Fibroblast of pulmonary artery (primary cell): ENCODE data around the gene PLAC8L1.

Experiments used
- DNase-seq: peaks from one replicate; pipeline ENCODE4 v3.0.0-alpha.2; 2010; ENCODE audit warnings: low read depth
- H3K4me3 ChIP-seq: replicated peaks from 2 replicates; pipeline ENCODE4 v1.5.1; 2011; ENCODE audit warnings: low read depth, mild to moderate bottlenecking, control low read depth, low read length, moderate library complexity
- TF ChIP-seq, protein P1 (sequence below): IDR thresholded peaks from 2 replicates; pipeline ENCODE4 v1.5.1; 2011; ENCODE audit warnings: mild to moderate bottlenecking, control low read depth, low read length, inconsistent platforms; ENCODE audit errors: missing control alignments

PLAC8L1 gene

DNA sequence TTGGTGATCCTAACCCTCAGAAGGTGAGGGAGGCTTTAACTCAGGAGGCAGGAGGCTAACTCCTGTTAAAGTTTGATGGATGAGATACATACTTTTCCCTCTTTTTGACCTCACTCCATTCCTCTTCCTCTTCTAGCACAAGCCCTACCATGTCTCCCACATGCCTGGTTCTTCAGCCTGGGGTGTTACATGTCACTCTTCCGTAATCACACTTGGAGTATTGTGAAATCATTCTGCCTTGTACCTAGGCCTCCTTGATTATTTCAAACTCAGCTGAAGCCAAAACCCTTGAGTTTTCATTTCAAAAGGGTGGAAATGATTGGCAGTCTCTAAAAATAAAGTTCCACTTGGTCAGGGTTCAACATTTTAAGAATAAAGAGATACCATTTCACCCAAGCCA, 1.8 kb downstream of the PLAC8L1 start:
- no peak overlapping the region for H3K4me3 ChIP-seq
- peak; percentile 25 for DNase-seq
- TF ChIP-seq, protein P1, sequence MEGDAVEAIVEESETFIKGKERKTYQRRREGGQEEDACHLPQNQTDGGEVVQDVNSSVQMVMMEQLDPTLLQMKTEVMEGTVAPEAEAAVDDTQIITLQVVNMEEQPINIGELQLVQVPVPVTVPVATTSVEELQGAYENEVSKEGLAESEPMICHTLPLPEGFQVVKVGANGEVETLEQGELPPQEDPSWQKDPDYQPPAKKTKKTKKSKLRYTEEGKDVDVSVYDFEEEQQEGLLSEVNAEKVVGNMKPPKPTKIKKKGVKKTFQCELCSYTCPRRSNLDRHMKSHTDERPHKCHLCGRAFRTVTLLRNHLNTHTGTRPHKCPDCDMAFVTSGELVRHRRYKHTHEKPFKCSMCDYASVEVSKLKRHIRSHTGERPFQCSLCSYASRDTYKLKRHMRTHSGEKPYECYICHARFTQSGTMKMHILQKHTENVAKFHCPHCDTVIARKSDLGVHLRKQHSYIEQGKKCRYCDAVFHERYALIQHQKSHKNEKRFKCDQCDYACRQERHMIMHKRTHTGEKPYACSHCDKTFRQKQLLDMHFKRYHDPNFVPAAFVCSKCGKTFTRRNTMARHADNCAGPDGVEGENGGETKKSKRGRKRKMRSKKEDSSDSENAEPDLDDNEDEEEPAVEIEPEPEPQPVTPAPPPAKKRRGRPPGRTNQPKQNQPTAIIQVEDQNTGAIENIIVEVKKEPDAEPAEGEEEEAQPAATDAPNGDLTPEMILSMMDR: no peak

- no peak overlapping the region for H3K4me3 ChIP-seq
- DNase-seq: no peak
- TF ChIP-seq, protein P1: no peak
These were observed 3.7 kb downstream of the PLAC8L1 start for GRCh38 chr5:146101646-146102045.

DNA sequence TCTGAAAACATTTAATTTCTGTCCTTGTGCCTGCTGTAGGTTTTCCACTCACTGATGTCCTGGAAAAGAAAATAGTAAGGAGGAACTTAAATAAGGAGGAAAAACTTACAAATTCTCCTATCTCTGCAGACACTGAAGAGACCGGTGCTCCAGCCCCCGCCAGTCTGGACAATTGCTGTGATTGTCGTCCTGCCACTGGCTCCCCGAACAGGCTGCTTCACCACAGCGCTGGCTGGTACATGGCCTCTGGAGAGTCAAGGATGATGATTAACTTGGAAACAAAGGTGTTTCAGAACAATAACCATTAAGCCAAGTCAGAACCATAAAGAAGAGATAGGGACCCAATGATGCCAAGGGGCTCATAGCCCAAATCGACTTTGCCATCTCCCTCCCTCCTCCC, 7.3 kb downstream of the PLAC8L1 start:
- TF ChIP-seq, protein P1: no peak
- DNase-seq: no peak
- H3K4me3 ChIP-seq: no peak overlapping the region

GRCh38 chr5:146091881-146092280, 13.5 kb downstream of the PLAC8L1 start:
- no peak for DNase-seq
- TF ChIP-seq, protein P1: no peak
- no peak overlapping the region for H3K4me3 ChIP-seq

GRCh38 chr5:146089287-146089686, 16.1 kb downstream of the PLAC8L1 start:
- H3K4me3 ChIP-seq: no peak overlapping the region
- no peak for DNase-seq
- TF ChIP-seq, protein P1: no peak

DNA sequence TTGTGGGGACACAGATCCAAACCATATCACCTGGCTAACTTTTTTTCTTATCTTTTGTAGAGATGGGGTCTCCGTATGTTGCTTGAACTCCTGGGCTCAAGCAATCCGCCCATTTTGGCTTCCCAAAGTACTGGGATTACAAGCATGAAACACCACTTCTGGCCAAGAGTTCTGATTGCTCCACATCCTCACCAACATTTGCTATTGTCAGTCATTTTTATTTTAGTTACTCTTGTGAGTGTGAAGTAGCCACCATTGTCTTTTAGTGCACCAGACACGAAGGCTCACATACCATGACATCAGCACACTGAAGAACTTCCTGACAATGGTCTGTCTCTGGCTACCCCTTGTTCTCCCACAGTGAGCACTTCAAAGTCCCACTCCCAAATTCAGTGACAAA, 17.3 kb downstream of the PLAC8L1 start:
- H3K4me3 ChIP-seq: no peak overlapping the region
- no peak for DNase-seq
- TF ChIP-seq, protein P1: no peak

DNA sequence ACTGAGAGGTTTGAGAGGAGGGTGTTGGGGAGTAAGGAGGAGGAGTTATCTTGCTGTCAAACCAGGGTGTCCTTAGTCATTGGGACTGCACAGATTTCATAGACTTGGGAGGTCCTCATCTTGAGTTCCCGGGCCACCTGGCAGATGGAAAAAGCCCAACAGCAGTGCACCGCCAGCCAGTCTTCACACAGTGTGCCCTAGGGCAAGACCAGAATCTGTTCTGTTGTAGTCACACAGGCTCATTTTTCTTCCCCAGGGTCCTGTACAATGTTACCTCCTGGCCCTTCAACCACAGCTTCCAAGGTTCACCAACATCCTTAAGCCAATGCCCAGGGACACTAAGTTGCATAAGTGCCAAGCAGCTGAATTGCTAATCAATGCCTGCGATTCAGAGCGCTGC, 21.0 kb downstream of the PLAC8L1 start:
- TF ChIP-seq, protein P1: no peak
- no peak overlapping the region for H3K4me3 ChIP-seq
- no peak for DNase-seq
